Glomerular endothelial cell (primary cell): ENCODE measurements around the gene FHIT. TPM values are rescaled to one million over a fixed set of nuclear protein-coding genes. Genes with fewer than 3 reads are reported as not detected.

Experiments used
- DNase-seq: peaks from one replicate; pipeline ENCODE4 v3.0.0-alpha.2; 2011; ENCODE audit warnings: low read depth, low spot score; ENCODE audit errors: extremely low read depth
- total RNA-seq: library from RNA; depleted of rRNA; stranded (reverse); fragments of >200 nt; gene quantifications from 2 replicates; pipeline ENCODE4 v1.2.3, GENCODE V29; 2015

FHIT gene
- total RNA-seq, 1 donor from 2014 or later = 8.1 TPM

GRCh38 chr3:60047426-60048200, 1203.6 kb downstream of the FHIT start:
- DNase-seq = no peak

- no peak for DNase-seq
Measured at GRCh38 chr3:60046210-60046609, 1205.0 kb downstream of the FHIT start.

GRCh38 chr3:60045686-60046085, 1205.6 kb downstream of the FHIT start:
- no peak for DNase-seq

GRCh38 chr3:60036803-60037202, 1214.4 kb downstream of the FHIT start:
- DNase-seq = no peak

GRCh38 chr3:60033901-60034453, 1217.3 kb downstream of the FHIT start:
- DNase-seq = no peak

- no peak for DNase-seq
Measured at GRCh38 chr3:60030982-60031381, 1220.3 kb downstream of the FHIT start.

GRCh38 chr3:60028233-60028632, 1223.0 kb downstream of the FHIT start:
- no peak for DNase-seq

GRCh38 chr3:60027335-60027734, 1223.9 kb downstream of the FHIT start:
- no peak for DNase-seq

- no peak for DNase-seq
Measured at GRCh38 chr3:60025096-60026050, 1225.9 kb downstream of the FHIT start.

GRCh38 chr3:60024400-60024799, 1226.9 kb downstream of the FHIT start:
- DNase-seq = no peak

- DNase-seq = no peak
Measured at GRCh38 chr3:60023189-60023588, 1228.1 kb downstream of the FHIT start.

GRCh38 chr3:60017631-60018030, 1233.6 kb downstream of the FHIT start:
- no peak for DNase-seq

- DNase-seq = no peak
Measured at GRCh38 chr3:60015032-60015705, 1236.1 kb downstream of the FHIT start.

- DNase-seq = no peak
Measured at GRCh38 chr3:60013241-60013640, 1238.0 kb downstream of the FHIT start.

GRCh38 chr3:60011218-60011617, 1240.0 kb downstream of the FHIT start:
- DNase-seq = no peak

- DNase-seq = no peak
Measured at GRCh38 chr3:60010781-60011180, 1240.5 kb downstream of the FHIT start.

GRCh38 chr3:60009931-60010478, 1241.2 kb downstream of the FHIT start:
- DNase-seq = no peak

- no peak for DNase-seq
Measured at GRCh38 chr3:60001369-60001768, 1249.9 kb downstream of the FHIT start.

GRCh38 chr3:60000311-60001105, 1250.7 kb downstream of the FHIT start:
- DNase-seq = no peak

GRCh38 chr3:59998058-59998457, 1253.2 kb downstream of the FHIT start:
- no peak for DNase-seq
